KMS-11 (cell line): ENCODE results near the gene CLMN.
"Not testable (repeated sequence)": the region's sequence is repeated elsewhere in the genome, so short reads cannot be mapped to it uniquely, and the experiment has no call there.

ENCODE experiments used
- H2AFZ ChIP-seq: fragments of 200-600 bp; sonication (generic); 2 replicates; pipeline ENCODE4 v1.6.1; 2016; ENCODE audit warnings: antibody characterized with exemption, mixed run types, low read depth
- H3K27ac ChIP-seq: fragments of 200-600 bp; sonication (generic); 2 replicates; pipeline ENCODE4 v1.6.1; 2016; ENCODE audit warnings: mild to moderate bottlenecking, mixed run types
- H3K27me3 ChIP-seq: fragments of 200-600 bp; sonication (generic); 2 replicates; pipeline ENCODE4 v1.6.1; 2017; ENCODE audit warnings: mild to moderate bottlenecking, low read depth, mixed run types, moderate library complexity; ENCODE audit not compliant: insufficient read depth
- H3K36me3 ChIP-seq: fragments of 200-600 bp; sonication (generic); 2 replicates; pipeline ENCODE4 v1.6.1; 2017; ENCODE audit warnings: mild to moderate bottlenecking, mixed run types; ENCODE audit not compliant: insufficient read depth
- H3K4me1 ChIP-seq: fragments of 200-600 bp; sonication (generic); 2 replicates; pipeline ENCODE4 v1.6.1; 2016; ENCODE audit warnings: mild to moderate bottlenecking, low read depth, mixed run types; ENCODE audit not compliant: poor library complexity, severe bottlenecking
- H3K4me2 ChIP-seq: fragments of 200-600 bp; sonication (generic); 2 replicates; pipeline ENCODE4 v1.7.0; 2016; ENCODE audit warnings: mild to moderate bottlenecking, mixed run types
- H3K4me3 ChIP-seq: fragments of 200-600 bp; sonication (generic); IDR thresholded peaks from 2 replicates; pipeline ENCODE4 v1.6.1; 2017; ENCODE audit warnings: low read depth, low read length, mixed read lengths; ENCODE audit not compliant: insufficient read depth
- H3K79me2 ChIP-seq: fragments of 200-600 bp; sonication (generic); 2 replicates; pipeline ENCODE4 v1.6.1; 2016; ENCODE audit warnings: low read depth, mixed run types; ENCODE audit not compliant: insufficient read depth
- H3K9ac ChIP-seq: fragments of 200-600 bp; sonication (generic); 2 replicates; pipeline ENCODE4 v1.6.1; 2016; ENCODE audit warnings: mild to moderate bottlenecking, mixed run types
- H4K20me1 ChIP-seq: fragments of 200-600 bp; sonication (generic); 2 replicates; pipeline ENCODE4 v1.6.1; 2016; ENCODE audit warnings: mild to moderate bottlenecking, mixed run types; ENCODE audit not compliant: insufficient read depth
- CTCF ChIP-seq: fragments of 200-600 bp; sonication (generic); conservative IDR thresholded peaks from 2 replicates; pipeline ENCODE4 v1.6.1; 2017; ENCODE audit warnings: low read depth, mild to moderate bottlenecking, antibody characterized with exemption, low read length, moderate library complexity, mixed read lengths

Gene CLMN

DNA sequence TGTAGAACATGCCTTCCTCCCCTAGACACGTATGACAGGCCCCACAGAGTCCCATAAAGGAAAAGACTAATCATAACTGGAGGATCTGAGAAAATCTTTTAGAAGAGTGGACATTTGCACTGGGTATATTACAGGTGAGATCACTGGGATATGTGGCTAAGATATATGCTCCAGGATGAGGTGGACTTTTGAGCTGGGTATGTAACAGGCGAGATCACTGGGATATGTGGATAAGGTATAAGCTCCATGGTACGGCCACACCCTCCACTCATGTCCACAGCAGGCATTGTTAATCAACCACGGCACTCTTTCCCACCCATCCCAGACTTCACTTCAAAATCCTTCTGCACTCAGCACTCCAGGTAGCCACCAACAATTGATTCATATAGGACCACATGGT lies 34.1 kb downstream of the CLMN start:
- no peaks in the 10 kb centered on the region for H3K4me1 ChIP-seq
- H3K27me3 ChIP-seq, result no peaks in the 10 kb centered on the region
- no peaks in the 10 kb centered on the region for H4K20me1 ChIP-seq

DNA sequence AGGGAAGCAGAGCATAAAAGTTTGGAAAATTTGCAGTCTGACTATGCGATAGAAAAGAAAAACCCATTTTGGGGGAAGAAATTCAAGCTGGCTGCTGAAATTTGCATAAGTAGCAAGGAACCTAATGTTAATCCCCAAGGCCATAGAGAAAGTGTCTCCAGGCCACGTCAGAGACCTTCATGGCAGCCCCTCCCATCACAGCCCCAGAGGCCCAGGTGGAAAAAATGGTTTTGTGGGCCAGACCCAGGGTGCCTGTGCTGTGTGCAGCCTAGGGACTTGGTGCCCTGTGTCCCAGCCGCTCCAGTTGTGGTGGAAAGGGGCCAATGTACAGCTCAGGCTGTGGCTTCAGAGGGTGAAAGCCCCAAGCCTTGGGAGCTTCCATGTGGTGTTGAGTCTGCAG lies 35.9 kb downstream of the CLMN start:
- H3K4me1 ChIP-seq, H2AFZ ChIP-seq: not testable (repeated sequence)

More for the DNA sequence above, 34.1 kb downstream of the CLMN start:
- TF ChIP-seq CTCF, result no peak
- H3K9ac ChIP-seq, result no peak overlapping the region
- H3K4me2 ChIP-seq, result no peak overlapping the region
- H3K79me2 ChIP-seq, result no peaks in the 10 kb centered on the region
- H3K36me3 ChIP-seq, result no peaks in the 10 kb centered on the region
- no peak overlapping the region for H3K4me3 ChIP-seq
- no peak overlapping the region for H3K27ac ChIP-seq
- H2AFZ ChIP-seq, result no peak overlapping the region

GRCh38 chr14:95282986-95283380 lies 36.7 kb downstream of the CLMN start:
- not testable (repeated sequence) for H3K9ac ChIP-seq, H3K27ac ChIP-seq, H3K79me2 ChIP-seq, H3K4me1 ChIP-seq, H3K4me3 ChIP-seq, H3K27me3 ChIP-seq, H2AFZ ChIP-seq, H3K4me2 ChIP-seq, H4K20me1 ChIP-seq, H3K36me3 ChIP-seq

More for the DNA sequence above, 35.9 kb downstream of the CLMN start:
- not testable (repeated sequence) for H3K79me2 ChIP-seq, H4K20me1 ChIP-seq, H3K4me3 ChIP-seq, H3K4me2 ChIP-seq, H3K36me3 ChIP-seq, H3K27ac ChIP-seq, H3K9ac ChIP-seq, H3K27me3 ChIP-seq

DNA sequence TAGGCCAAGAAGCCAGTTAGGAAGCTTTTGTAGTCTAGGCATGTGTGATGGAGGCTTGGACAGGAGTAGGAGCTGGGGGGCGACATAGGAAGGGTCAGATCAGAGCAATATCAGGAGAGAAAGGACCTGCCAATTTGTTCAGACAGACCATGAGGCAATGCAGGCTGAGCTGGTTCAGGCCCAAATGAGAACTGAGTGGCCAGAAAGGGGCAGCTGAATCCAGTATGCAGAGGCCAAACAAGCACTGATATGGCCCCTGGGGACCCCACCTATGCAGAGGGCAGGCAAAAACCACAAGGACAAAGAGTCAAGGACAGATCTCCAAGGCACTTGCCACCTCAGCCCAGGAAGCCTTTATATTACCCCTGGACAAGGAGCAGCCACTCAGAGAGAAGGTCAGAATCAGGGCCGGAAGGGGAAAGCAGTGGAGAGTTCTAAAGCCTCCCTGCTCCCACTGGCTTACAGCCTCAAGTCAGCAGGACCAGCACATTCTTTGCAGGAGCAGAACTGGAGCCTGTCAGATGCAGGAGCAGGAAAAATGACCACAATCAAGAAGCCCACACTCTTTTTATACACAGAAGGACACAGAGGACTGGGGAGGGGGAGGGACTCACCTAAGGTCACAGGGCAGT lies 37.2 kb downstream of the CLMN start:
- no peaks in the 10 kb centered on the region for H3K27me3 ChIP-seq
- H4K20me1 ChIP-seq, result no peaks in the 10 kb centered on the region
- H2AFZ ChIP-seq, result no peak overlapping the region
- H3K36me3 ChIP-seq, result no peaks in the 10 kb centered on the region
- H3K27ac ChIP-seq, result no peak overlapping the region
- no peaks in the 10 kb centered on the region for H3K4me1 ChIP-seq
- no peaks in the 10 kb centered on the region for H3K79me2 ChIP-seq
- H3K4me2 ChIP-seq, result no peak overlapping the region
- H3K4me3 ChIP-seq, result no peak overlapping the region
- H3K9ac ChIP-seq, result no peak overlapping the region
- no peak for TF ChIP-seq CTCF

DNA sequence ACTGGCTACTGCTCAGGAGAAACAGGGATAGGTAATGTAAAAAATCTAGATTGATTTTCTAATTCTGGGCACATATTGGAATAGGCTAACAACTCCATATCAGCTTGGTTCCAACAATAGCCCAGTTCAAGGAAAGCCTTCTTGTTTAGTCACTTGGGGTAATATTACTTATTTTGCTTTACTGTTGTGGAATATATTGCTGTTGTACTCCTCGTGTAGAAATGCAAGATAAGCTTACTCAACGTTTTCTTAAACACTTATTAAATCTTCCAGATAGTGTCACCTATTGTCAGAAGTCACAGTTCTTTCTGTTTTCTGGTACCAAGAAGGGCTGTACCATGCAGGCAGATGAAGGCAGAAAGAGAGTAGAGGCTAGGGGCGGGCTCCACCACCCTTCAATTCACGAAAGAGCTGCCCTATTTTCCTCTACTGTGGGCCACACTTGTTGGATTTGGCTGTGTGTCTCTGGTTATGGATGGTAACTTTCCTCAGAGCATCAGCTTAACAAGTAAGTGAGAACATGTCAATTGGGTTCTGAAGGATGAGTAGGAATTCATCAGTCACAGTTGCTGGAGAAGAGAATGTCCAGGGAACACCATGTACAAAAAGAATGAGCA lies 38.0 kb downstream of the CLMN start:
- no peaks in the 10 kb centered on the region for H3K79me2 ChIP-seq
- no peak overlapping the region for H2AFZ ChIP-seq
- no peaks in the 10 kb centered on the region for H3K4me1 ChIP-seq
- H3K9ac ChIP-seq, result no peak overlapping the region
- no peaks in the 10 kb centered on the region for H3K36me3 ChIP-seq
- H3K4me2 ChIP-seq, result no peak overlapping the region
- H3K4me3 ChIP-seq, result no peak overlapping the region
- no peak for TF ChIP-seq CTCF
- no peaks in the 10 kb centered on the region for H4K20me1 ChIP-seq
- no peaks in the 10 kb centered on the region for H3K27me3 ChIP-seq
- H3K27ac ChIP-seq, result no peak overlapping the region
